GM19455 (cell line): ENCODE data around the gene STEEP1.

Source experiments
- ATAC-seq: cut with Tn5 transposase; IDR thresholded peaks from one replicate; pipeline ENCODE4 v1.9.1; 2021; ENCODE audit not compliant: unreplicated experiment

The STEEP1 gene

GRCh38 chrX:119489212-119490074 is 75.8 kb downstream of the STEEP1 start:
- no peak for ATAC-seq

- ATAC-seq = no peak
Measured at GRCh38 chrX:119488749-119489148, 76.5 kb downstream of the STEEP1 start.
